HG02798 (cell line): ENCODE results near the gene SPRR5.

Experiments
- ATAC-seq: cut with Tn5 transposase; IDR thresholded peaks from one replicate; pipeline ENCODE4 v1.9.1; 2021; ENCODE audit warnings: mild to moderate bottlenecking; ENCODE audit not compliant: unreplicated experiment, poor library complexity

Gene SPRR5

GRCh38 chr1:152977614-152978013, 30.6 kb downstream of the SPRR5 start:
- no peak for ATAC-seq

DNA sequence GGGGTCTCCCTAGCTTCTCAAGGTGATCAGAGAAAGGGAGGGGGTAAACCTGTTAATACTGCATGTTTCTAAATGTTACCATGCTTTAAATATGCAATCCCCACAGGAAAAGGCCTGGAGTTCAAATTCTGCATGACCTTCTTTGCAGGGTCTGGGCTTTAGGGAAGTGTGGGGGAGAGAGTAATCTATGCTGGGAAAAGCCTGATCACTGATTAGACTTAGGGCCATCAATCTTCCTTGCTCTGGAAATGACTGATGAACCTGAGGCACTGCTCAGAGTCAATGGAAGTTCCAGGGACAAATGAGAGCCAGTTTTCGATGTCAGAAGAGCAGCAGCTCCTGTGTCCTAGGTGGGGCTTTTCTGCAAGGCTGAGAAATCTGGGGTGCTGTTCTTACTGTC, 33.7 kb downstream of the SPRR5 start:
- no peak for ATAC-seq

DNA sequence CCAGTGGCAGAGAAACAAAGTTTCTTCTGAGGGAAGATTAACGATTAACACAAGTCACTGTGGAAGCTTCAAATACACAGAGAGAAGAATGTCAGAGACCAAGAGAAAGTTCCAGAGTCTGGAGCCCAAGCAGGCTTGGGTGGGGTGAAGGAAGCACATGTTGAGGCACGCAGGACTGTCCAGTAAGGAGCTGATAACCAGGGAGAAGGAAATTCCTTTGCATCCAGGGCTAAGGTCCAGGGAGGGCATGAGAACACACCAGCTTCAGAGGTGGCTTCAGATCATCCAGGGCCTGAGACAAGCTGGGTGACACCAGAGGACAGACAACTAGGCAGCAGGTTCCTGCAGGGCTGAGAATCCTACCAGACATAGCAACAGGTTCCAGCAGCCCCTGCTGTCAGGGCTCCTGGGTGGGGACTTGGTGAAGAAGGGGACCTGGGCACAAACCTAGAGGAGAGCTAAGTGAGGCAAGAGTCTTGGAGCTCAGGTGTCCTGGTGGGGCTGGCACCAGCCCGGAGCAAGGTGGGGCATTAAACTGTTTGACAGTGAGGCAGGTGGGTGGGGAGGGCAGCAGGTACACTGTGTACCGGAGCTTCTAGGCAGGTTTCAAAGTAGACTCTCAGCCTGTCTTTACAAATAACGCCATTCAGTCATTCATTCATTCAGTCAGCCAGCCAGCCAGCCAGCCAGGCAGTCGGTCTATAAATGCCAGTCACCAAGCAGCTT, 34.3 kb downstream of the SPRR5 start:
- no peak for ATAC-seq

GRCh38 chr1:152982076-152982475, 35.1 kb downstream of the SPRR5 start:
- no peak for ATAC-seq

GRCh38 chr1:152983234-152983633, 36.2 kb downstream of the SPRR5 start:
- no peak for ATAC-seq

GRCh38 chr1:152983743-152984142, 36.7 kb downstream of the SPRR5 start, which contains the start of gene SPRR1A:
Gene SPRR1A (plus strand): TSS chr1:152984081. CDS start chr1:152985231, 1,150 bp downstream.
- no peak for ATAC-seq

DNA sequence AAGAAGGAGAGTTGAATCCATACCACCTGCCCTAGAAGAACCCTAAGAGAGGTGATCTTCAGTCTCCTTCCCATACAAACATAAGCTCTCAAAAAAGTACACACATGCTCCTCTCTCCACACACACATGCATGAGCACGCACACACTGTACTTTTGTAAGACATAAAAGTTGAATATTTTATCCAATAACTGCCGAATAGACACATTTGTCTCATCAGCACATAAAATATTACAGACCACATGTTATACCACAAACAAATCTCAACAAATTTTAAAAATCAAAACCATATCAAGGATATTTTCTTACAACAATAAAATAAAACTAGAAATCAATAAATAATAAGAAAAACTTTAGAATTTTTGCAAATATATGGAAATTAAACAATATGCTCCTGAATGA, 39.6 kb downstream of the SPRR5 start:
- ATAC-seq = no peak

DNA sequence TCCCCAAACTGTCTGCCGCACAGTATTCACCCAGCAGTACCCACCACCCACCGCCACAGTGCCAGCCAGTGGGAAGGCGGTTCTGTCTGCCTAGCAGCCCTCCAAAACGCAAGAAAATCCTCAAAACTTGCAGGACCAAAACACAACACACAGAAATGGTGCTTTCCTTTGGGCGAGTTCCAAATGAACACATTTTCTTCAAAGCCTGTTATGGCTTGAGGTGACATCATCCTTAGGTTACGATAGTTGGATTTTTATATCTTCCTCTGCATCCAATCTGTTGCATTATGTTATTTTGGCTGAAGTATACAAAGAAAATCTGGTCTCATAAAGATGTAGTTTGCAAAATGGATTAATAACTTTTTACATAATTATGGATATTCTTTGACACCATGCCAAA, 46.2 kb downstream of the SPRR5 start:
- no peak for ATAC-seq

- no peak for ATAC-seq
Observed at GRCh38 chr1:152995842-152996241, 48.8 kb downstream of the SPRR5 start.

GRCh38 chr1:152996633-152997400, 49.8 kb downstream of the SPRR5 start:
- no peak for ATAC-seq

GRCh38 chr1:152997901-152998300, 50.9 kb downstream of the SPRR5 start:
- ATAC-seq = no peak

GRCh38 chr1:152998476-152998875, 51.5 kb downstream of the SPRR5 start:
- ATAC-seq = no peak
